K562 (cell line): ENCODE results near the gene ANKRD6. TPM values are rescaled to one million over a fixed set of nuclear protein-coding genes. Genes with fewer than 3 reads are reported as not detected.
"Not testable (repeated sequence)": the region's sequence is repeated elsewhere in the genome, so short reads cannot be mapped to it uniquely, and the experiment has no call there.

ENCODE experiments used
- ATAC-seq: fragments of 200-7000 bp; cut with Tn5 transposase; 3 replicates; pipeline ENCODE4 v1.9.1; 2020; ENCODE audit warnings: moderate library complexity
- BruUV-seq: library from RNA; stranded (reverse); fragments of 400-500 nt; replicated peaks from 2 replicates; lab custom pipeline; 2021; lab: Mats Ljungman, UMichigan
- CTCF ChIA-PET: fragments of 300-600 bp; formaldehyde crosslinking; extraction: SDS; loops from one replicate; lab custom pipeline; 2021; ENCODE audit warnings: low intra/inter-chr PET ratio; lab: Yijun Ruan, JAX
- POLR2A ChIA-PET: fragments of 300-600, 350-650 bp; sonication (Branson Sonifier 250); formaldehyde crosslinking; extraction: SDS; loops from one replicate; lab custom pipeline; 2021; ENCODE audit warnings: antibody characterized with exemption, inconsistent platforms; lab: Yijun Ruan, JAX
- DNase-seq, 4 experiments: peaks; one replicate each; pipeline versions ENCODE4 v3.0.0 to v3.0.0-alpha.2; 2011 to 2018; ENCODE audit warnings: low spot score in 3 of 4, mixed read lengths in 3 of 4; ENCODE audit errors: extremely low read depth in 1 of 4
- FAIRE-seq: peaks from 2 replicates; lab custom pipeline; 2011; peaks lifted over from hg19 to GRCh38; lab: Jason Lieb, UNC
- H2AFZ ChIP-seq: 2 replicates; pipeline ENCODE4 v1.6.0; 2011; ENCODE audit warnings: low read depth, low read length, control low read depth, inconsistent platforms
- H3K27ac ChIP-seq: fragments of 200-600 bp; 3 replicates; pipeline ENCODE4 v1.8.0; 2011; ENCODE audit warnings: low read depth, mild to moderate bottlenecking, control low read depth, inconsistent platforms, low read length, moderate library complexity, mixed read lengths; ENCODE audit errors: extremely low read depth
- H3K27me3 ChIP-seq, 2 experiments: fragments of 300-600 bp in 1 of 2; 2 replicates in 1 of 2; 3 replicates in 1 of 2; pipeline versions ENCODE4 v1.6.0 to v1.8.0; 2011; ENCODE audit warnings: inconsistent platforms in 2 of 2, low read length in 2 of 2, mild to moderate bottlenecking in 1 of 2, mixed read lengths in 1 of 2, moderate library complexity in 1 of 2; ENCODE audit not compliant: control insufficient read depth in 2 of 2, insufficient read depth in 2 of 2
- H3K36me3 ChIP-seq: fragments of 300-600 bp; 3 replicates; pipeline ENCODE4 v1.8.0; 2011; ENCODE audit warnings: mild to moderate bottlenecking, low read length, inconsistent platforms; ENCODE audit not compliant: control insufficient read depth, insufficient read depth
- H3K4me1 ChIP-seq, 2 experiments: fragments of 200-600 bp in 1 of 2; replicated peaks in 1 of 2; 2 replicates in 1 of 2; 3 replicates in 1 of 2; pipeline versions ENCODE4 v1.5.1 to v1.8.0; 2011; ENCODE audit warnings: inconsistent platforms in 2 of 2, low read length in 2 of 2, mild to moderate bottlenecking in 1 of 2, mixed read lengths in 1 of 2, moderate library complexity in 1 of 2; ENCODE audit not compliant: control insufficient read depth in 2 of 2, insufficient read depth in 2 of 2
- H3K4me2 ChIP-seq: 2 replicates; pipeline ENCODE4 v1.6.1; 2011; ENCODE audit warnings: low read length, control low read depth, inconsistent platforms, mixed read lengths; ENCODE audit not compliant: insufficient read depth
- H3K4me3 ChIP-seq: fragments of 200-600 bp; sonication (generic), shearing (Covaris generic); 2 replicates; pipeline ENCODE4 v1.5.1; 2016; ENCODE audit warnings: control low read depth, inconsistent platforms
- H3K79me2 ChIP-seq: fragments of 200-600 bp; 3 replicates; pipeline ENCODE4 v1.8.0; 2011; ENCODE audit warnings: low read length, inconsistent platforms; ENCODE audit not compliant: control insufficient read depth, insufficient read depth
- H3K9ac ChIP-seq, 2 experiments: 2 replicates each; pipeline versions ENCODE4 v1.6.0 to v1.6.1; 2011; ENCODE audit warnings: low read depth in 2 of 2, low read length in 2 of 2, control low read depth in 1 of 2, inconsistent platforms in 1 of 2, mild to moderate bottlenecking in 1 of 2, mixed read lengths in 1 of 2; ENCODE audit not compliant: insufficient read depth in 1 of 2
- H3K9me1 ChIP-seq: one replicate; pipeline ENCODE4 v1.6.0; 2011; ENCODE audit warnings: inconsistent platforms, mild to moderate bottlenecking, low read length, moderate library complexity; ENCODE audit not compliant: control insufficient read depth, insufficient read depth
- H3K9me3 ChIP-seq: replicated peaks from 2 replicates; pipeline ENCODE4 v1.5.1; 2011; ENCODE audit warnings: low read depth, low read length, inconsistent platforms; ENCODE audit not compliant: control insufficient read depth, insufficient read depth
- H4K20me1 ChIP-seq: replicated peaks from 2 replicates; pipeline ENCODE4 v1.6.1; 2011; ENCODE audit warnings: low read length, inconsistent platforms, mixed read lengths; ENCODE audit not compliant: control insufficient read depth, insufficient read depth
- ETS2 ChIP-seq: IDR thresholded peaks from 2 replicates; pipeline ENCODE4 v1.6.1; 2016; ENCODE audit warnings: borderline replicate concordance, missing genetic modification characterization, mild to moderate bottlenecking, moderate library complexity, missing compliant biosample characterization; ENCODE audit not compliant: poor library complexity, severe bottlenecking
- GTF2B ChIP-seq: IDR thresholded peaks from 2 replicates; pipeline ENCODE4 v1.6.1; 2011; ENCODE audit not compliant: insufficient read length; ENCODE audit errors: extremely low read depth
- SIN3A ChIP-seq, 2 experiments: fragments of 150-350 bp in 1 of 2; IDR thresholded peaks; 2 replicates each; pipeline ENCODE4 v1.6.1; 2011 to 2016; ENCODE audit warnings: borderline replicate concordance in 2 of 2, low read depth in 2 of 2, low read length in 2 of 2, mild to moderate bottlenecking in 2 of 2, moderate library complexity in 2 of 2; ENCODE audit not compliant: control insufficient read depth in 1 of 2
- TRIM28 ChIP-seq: fragments of 450-650 bp; IDR thresholded peaks from 2 replicates; pipeline ENCODE4 v1.6.1; 2017
- WGBS: fragments of 100-300 bp; shearing (Covaris generic); methylation state at CpG from one replicate; pipeline ENCODE4 v1.1.6; 2016; ENCODE audit warnings: low coverage, mixed read lengths; ENCODE audit not compliant: insufficient coverage; ENCODE audit errors: missing lambda C conversion rate; 5-methylcytosine and 5-hydroxymethylcytosine counted together
- in situ Hi-C: fragments of 300-500 bp; cut with MboI; formaldehyde crosslinking; loops from 4 replicates; pipeline ENCODE4 v1.15.0; 2018; ENCODE audit warnings: inconsistent platforms, mixed read lengths
- intact Hi-C: fragments of 100-400 bp; cut with micrococcal nuclease; formaldehyde crosslinking; loops from 2 replicates; pipeline ENCODE4 v1.14.2; 2022
- polyA plus RNA-seq, 8 experiments: library from polyadenylated mRNA; depleted of rRNA in 4 of 8; stranded (reverse) in 5 of 8; unstranded in 3 of 8; fragments of >200 nt; fragmentation: Nextera tagmentation in 2 of 8; fragmentation: Illumina TruSeq in 1 of 8; extraction: Ambion mirVana in 2 of 8; extraction: Trizol in 1 of 8; gene quantifications; 2 replicates each; pipeline versions ENCODE4 v1.2.1 to v1.2.3, GENCODE V29; 2011 to 2014; ENCODE audit warnings: inconsistent platforms in 1 of 8, missing spikeins in 1 of 8
- total RNA-seq, 7 experiments: library from RNA; depleted of rRNA in 6 of 7; stranded (reverse); fragments of >200 nt in 6 of 7; fragmentation: Illumina TruSeq in 2 of 7; extraction: Trizol in 2 of 7; gene quantifications; 2 replicates each; pipeline versions ENCODE4 v1.2.1 to v1.2.3, GENCODE V29; 2011 to 2021; ENCODE audit warnings: low replicate concordance in 1 of 7
- TF ChIP-seq, protein P1 (sequence below): fragments of 450-650 bp; IDR thresholded peaks from 2 replicates; pipeline ENCODE4 v1.6.1; 2016; ENCODE audit warnings: mild to moderate bottlenecking
- TF ChIP-seq, protein P2 (sequence below): fragments of 250-450 bp; sonication (Bioruptor Pico); IDR thresholded peaks from 2 replicates; pipeline ENCODE4 v1.5.0; 2021; ENCODE audit warnings: mild to moderate bottlenecking, moderate library complexity
- TF ChIP-seq, protein P3 (sequence below): sonication (generic); formaldehyde crosslinking; IDR thresholded peaks from 2 replicates; pipeline ENCODE4 v1.8.0; 2022; ENCODE audit warnings: mild to moderate bottlenecking, missing genetic modification reagents

Gene ANKRD6
- total and polyA plus RNA-seq, 9 of the 15 experiments (the other 6 are each of a cell fraction or from before 2014, with no cell fraction given) = 0.04 to 0.22 (median 0.08) TPM; not detected in 4

GRCh38 chr6:89630488-89630887 lies 197.5 kb downstream of the ANKRD6 start (continued):
- TF ChIP-seq, protein P1, sequence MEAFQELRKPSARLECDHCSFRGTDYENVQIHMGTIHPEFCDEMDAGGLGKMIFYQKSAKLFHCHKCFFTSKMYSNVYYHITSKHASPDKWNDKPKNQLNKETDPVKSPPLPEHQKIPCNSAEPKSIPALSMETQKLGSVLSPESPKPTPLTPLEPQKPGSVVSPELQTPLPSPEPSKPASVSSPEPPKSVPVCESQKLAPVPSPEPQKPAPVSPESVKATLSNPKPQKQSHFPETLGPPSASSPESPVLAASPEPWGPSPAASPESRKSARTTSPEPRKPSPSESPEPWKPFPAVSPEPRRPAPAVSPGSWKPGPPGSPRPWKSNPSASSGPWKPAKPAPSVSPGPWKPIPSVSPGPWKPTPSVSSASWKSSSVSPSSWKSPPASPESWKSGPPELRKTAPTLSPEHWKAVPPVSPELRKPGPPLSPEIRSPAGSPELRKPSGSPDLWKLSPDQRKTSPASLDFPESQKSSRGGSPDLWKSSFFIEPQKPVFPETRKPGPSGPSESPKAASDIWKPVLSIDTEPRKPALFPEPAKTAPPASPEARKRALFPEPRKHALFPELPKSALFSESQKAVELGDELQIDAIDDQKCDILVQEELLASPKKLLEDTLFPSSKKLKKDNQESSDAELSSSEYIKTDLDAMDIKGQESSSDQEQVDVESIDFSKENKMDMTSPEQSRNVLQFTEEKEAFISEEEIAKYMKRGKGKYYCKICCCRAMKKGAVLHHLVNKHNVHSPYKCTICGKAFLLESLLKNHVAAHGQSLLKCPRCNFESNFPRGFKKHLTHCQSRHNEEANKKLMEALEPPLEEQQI = no peak
- TF ChIP-seq, protein P2, sequence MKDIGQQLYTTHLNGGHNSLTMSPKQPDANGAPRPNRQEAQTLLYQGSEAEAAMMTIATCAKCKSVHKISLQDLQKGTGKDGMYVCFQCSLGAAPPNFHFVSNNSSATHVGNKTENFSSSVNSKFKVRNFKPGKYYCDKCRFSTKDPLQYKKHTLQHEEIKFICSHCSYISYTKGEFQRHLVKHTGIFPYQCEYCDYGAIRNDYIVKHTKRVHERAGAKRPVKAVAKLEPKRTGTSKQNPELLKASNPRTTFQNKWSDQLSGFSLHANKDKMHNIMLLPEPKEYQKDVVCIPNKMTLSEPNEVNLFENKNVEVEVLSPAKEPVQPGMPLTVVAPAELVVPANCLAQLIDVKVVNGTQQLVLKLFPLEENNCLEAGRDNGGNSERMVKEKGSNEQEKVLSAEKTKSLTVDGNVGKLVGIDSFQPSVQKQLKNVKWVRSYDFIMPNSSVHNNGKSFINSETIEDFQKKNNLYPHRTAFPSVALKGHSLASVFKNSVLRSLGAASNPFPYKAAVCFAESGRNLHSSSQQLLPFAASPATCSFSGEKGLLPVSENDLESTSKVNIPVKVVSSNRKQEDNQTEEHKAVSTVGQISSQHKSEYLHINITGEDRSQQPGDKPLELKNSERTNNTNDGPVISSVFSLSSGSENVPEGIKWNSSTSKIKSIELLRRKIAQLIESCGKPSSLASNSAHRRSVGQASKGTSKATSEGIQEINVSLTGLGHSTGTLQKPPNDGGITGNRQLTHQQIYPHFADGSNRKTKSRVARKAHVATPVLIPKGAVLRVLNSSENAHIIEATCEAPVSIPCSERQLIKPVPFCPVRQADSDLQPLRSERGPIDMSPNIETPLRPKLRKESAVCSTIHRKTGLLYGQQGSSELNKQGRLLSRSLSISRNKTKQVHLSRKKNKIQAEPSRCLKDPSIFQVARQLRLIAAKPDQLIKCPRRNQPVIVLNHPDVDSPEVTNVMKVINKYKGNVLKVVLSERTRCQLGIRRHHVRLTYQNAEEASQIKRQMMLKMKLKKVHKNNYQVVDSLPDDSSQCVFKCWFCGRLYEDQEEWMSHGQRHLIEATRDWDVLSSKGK (CRISPR knock-in tag) = no peak
- TF ChIP-seq SIN3A (IDR thresholded peaks at IDR 0.05; ENCODE audit: borderline replicate concordance in 2 of 2, control insufficient read depth in 1 of 2, low read depth in 2 of 2, low read length in 2 of 2) (no peak), TRIM28 (no peak), ETS2 (no peak), GTF2B (no peak)
- TF ChIP-seq, protein P3, sequence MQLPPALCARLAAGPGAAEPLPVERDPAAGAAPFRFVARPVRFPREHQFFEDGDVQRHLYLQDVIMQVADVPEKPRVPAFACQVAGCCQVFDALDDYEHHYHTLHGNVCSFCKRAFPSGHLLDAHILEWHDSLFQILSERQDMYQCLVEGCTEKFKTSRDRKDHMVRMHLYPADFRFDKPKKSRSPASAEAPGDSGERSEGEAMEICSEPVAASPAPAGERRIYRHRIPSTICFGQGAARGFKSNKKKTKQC = no peak

- H3K9ac ChIP-seq, FAIRE-seq, ATAC-seq, CTCF ChIA-PET, H3K9me3 ChIP-seq, H3K27me3 ChIP-seq, H3K27ac ChIP-seq, H3K79me2 ChIP-seq, H3K4me3 ChIP-seq, in situ Hi-C loops, H3K9me1 ChIP-seq, DNase-seq, BruUV-seq, H3K4me1 ChIP-seq, H2AFZ ChIP-seq, H3K4me2 ChIP-seq, POLR2A ChIA-PET, intact Hi-C loops, H4K20me1 ChIP-seq: not testable (repeated sequence)
- WGBS = 100% methylated on average over 2 of the region's 3 CpGs
- H3K36me3 ChIP-seq = peaks cover 20% of the 10 kb centered on the region
These were observed 203.5 kb downstream of the ANKRD6 start for GRCh38 chr6:89636412-89636811.
